GM12873 (cell line): ENCODE measurements around the gene HPS1.

Experiments
- TF ChIP-seq, protein P1 (sequence below): IDR thresholded peaks from 2 replicates; pipeline ENCODE4 v1.5.1; 2012; ENCODE audit warnings: low read depth, mild to moderate bottlenecking, moderate library complexity, low read length, control low read depth; ENCODE audit not compliant: insufficient read depth; ENCODE audit errors: missing control alignments

Gene HPS1

GRCh38 chr10:98420786-98421185 lies 25.9 kb downstream of the HPS1 start:
- TF ChIP-seq, protein P1, sequence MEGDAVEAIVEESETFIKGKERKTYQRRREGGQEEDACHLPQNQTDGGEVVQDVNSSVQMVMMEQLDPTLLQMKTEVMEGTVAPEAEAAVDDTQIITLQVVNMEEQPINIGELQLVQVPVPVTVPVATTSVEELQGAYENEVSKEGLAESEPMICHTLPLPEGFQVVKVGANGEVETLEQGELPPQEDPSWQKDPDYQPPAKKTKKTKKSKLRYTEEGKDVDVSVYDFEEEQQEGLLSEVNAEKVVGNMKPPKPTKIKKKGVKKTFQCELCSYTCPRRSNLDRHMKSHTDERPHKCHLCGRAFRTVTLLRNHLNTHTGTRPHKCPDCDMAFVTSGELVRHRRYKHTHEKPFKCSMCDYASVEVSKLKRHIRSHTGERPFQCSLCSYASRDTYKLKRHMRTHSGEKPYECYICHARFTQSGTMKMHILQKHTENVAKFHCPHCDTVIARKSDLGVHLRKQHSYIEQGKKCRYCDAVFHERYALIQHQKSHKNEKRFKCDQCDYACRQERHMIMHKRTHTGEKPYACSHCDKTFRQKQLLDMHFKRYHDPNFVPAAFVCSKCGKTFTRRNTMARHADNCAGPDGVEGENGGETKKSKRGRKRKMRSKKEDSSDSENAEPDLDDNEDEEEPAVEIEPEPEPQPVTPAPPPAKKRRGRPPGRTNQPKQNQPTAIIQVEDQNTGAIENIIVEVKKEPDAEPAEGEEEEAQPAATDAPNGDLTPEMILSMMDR = no peak

- TF ChIP-seq, protein P1 = no peak
Measured at GRCh38 chr10:98419469-98420261, 27.1 kb downstream of the HPS1 start.

DNA sequence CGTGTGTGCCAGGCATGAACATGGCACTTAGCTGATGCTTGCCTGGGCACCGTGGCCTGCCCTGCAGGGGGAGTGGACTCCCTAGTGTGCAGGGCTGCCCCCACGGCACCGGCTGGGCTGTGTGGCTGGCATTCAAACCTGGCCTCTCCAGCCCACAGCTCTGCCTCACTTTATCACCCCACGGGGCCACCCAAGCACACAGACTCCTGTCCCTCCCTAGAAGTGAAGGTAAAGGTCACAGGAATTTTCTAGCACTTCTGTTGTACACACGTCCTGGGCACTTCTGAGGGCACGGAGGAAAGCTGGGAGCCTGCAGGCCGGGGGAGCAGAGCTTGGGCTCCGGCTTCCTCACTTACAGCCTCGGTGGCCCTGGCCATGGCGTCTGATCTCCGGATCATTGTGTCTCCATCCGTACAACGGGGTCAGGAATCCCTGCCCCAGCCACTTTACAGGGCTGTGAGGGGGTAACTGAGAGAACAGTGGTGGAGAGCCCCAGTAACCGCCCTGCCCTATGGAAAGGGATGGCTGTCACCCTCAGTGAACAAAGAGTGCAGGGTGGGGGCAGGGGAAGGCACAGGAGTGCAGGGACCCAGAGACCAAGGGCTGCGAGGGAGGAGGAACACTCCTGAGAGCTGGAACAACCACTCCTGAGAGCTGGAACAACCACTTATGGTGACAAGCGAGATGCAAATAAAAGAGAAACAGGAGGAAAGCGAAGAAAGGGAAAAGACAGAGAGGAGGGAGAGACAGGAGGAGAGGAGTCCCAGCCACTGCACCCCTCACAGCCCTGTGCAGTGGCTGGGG lies 27.9 kb downstream of the HPS1 start:
- TF ChIP-seq, protein P1 = no peak

- TF ChIP-seq, protein P1 = no peak
Measured at GRCh38 chr10:98417973-98418664, 28.6 kb downstream of the HPS1 start.

- TF ChIP-seq, protein P1 = no peak
Measured at GRCh38 chr10:98417481-98417959, 29.2 kb downstream of the HPS1 start.

GRCh38 chr10:98416606-98417388 lies 29.9 kb downstream of the HPS1 start:
- TF ChIP-seq, protein P1 = no peak

DNA sequence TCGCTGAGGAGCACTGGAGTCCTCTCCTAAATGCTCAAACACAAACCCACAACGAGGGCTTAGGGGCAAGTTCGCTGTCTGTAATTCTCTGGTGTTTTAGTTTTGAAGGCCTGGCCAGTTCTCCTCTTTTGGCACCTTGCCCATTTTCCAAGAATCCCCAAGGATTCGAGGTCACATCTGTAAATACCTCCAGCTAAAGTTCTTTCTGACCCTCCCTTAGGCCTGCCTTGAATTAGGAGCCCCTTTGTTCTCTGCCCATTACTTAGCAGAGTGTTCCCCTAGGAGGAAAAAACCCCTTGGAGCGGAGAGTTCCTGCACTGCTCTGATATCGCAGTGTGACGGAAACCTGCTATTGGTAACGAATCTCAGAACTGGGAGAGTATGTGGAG lies 31.0 kb downstream of the HPS1 start:
- TF ChIP-seq, protein P1 = no peak
